Right lobe of liver (tissue), 4 donors: ENCODE measurements around the gene RNASET2.

Experiments used
- CTCF ChIP-seq, 4 donors: fragments of 200-600 bp in 3 of 4; fragments of 450-650 bp in 1 of 4; IDR thresholded peaks; one replicate each; pipeline versions ENCODE4 v1.5.1 to v1.8.0; 2016 to 2022; ENCODE audit warnings: antibody characterized with exemption in 4 of 4, mild to moderate bottlenecking in 2 of 4
- POLR2A ChIP-seq: fragments of 450-650 bp; IDR thresholded peaks from one replicate; pipeline ENCODE4 v1.6.1; 2017; ENCODE audit warnings: antibody characterized with exemption, mild to moderate bottlenecking
- donor health status: DM: no; HTN: no; CAD: no.
- donor health status: DM: no; HTN: no; CAD: no.
- donor health status: DM: no; HTN: yes; CAD: no.

- no peak for TF ChIP-seq CTCF (IDR thresholded peaks at IDR 0.05)
- TF ChIP-seq POLR2A = no peak
Measured at GRCh38 chr6:166936079-166936787, 20.1 kb downstream of the RNASET2 start.
